Right renal pelvis (tissue), 4 donors: ENCODE data around the gene GNG13. TPM values are rescaled to one million over a fixed set of nuclear protein-coding genes. Genes with fewer than 3 reads are reported as not detected.

Experiments used
- DNase-seq, 4 donors: peaks; one replicate each; pipeline ENCODE4 v3.0.0-alpha.2; 2013; ENCODE audit warnings: low read depth in 4 of 4, low spot score in 3 of 4, missing footprints in 1 of 4
- polyA plus RNA-seq, 4 donors: library from polyadenylated mRNA; unstranded; fragments of 120-200 nt; gene quantifications; one replicate each; pipeline ENCODE4 v1.2.1, GENCODE V29; 2013; ENCODE audit not compliant: insufficient read length in 4 of 4

GNG13 gene
- polyA plus RNA-seq, 4 donors: 0.18 to 0.37 (median 0.36) TPM; not detected in 1

DNA sequence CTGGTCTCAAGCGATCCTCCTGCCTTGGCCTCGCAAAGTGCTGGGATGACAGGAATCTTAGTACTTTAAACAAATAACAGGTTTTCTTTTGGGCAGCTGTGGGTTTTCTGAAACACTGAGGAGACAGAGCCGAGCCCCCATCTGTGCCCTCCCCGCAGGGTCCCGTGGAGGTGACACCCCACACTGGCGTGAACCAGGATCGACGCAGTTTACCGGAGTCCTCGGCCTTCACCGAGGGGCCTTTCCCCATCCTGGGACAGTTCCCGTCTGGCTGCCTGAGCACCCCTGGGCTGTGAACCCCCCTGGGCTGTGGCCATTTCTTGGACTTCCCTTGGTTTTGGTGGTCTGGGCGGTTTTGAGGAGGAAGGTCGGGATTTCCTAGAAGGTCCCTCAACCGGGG is 15.3 kb upstream of the GNG13 start:
- DNase-seq: no peak

DNA sequence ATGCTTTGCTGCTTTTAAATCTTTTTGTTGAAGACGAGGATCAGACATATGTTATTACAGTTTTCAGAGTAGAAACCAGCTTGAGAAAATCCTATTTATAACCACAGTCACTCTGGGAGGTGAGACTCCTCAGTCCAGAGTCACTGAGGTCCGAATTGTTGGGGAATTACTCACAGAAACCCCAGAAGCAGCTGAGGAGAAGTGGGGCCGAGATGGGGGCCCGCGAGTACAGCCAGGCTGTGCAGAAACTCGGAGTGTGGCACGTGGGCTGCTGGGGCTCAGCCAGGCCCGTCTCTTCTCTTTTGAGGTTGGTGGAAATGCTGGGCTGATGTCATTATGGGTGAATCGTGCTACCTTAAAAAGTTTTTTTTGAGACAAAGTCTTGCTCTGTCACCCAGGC is 14.4 kb upstream of the GNG13 start:
- DNase-seq: no peak

DNA sequence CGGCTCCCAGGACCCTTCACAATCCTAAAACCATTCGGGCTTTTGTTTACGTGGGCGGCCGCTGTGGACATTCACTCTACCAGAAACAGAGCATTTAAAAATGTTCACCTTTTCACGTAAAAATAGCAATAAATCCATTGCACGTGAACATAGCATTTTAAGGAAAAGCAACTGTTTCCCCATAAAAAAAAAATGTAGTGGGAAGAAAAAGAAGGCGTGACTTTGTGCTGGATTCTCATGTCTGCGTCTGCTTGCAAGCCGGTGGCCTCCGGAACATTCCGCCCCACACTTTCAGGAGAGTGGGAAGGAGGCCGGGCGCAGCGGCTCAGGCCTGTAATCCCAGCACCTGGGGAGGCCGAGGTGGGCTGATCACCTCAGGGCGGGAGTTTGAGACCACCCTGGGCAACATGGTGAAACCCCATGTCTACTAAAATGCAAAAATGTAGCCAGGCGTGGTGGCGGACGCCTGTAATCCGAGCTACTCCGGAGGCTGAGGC is 13.4 kb upstream of the GNG13 start:
- no peak for DNase-seq

DNA sequence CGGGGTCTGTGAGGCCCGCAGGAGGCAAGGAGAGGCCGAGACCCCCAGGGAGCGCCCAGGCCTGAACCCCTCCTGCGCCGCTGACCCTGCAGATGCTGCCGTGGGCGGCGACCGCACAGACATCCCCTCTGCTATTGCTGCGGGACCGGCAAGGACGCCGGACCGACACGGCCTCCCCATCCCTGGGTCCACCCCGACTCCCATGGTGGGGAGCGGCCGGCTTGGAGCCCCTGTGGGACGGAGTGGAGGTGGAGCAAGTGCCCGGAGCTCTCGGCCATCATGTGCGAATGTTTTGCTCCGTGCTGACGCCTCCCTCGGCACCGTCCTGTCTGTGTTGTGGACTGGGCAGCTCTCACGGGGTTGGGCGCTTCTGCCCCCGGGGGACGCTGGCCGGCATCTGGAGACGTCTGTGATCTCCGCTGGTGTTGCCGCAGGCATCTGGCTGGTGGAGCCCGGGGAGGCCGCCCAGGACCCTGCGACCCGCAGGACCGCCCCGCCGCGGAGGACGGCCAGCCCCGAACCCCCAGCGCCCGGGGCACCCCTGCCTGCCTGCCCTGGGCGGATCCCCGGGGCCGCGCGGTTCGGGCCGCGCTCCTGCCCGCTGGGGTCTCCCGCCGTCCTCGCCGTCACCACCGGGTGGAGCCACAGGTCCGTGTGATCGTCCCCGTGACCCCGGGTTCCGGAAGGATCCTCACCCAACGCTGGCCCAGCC is 12.8 kb upstream of the GNG13 start:
- DNase-seq: no peak

GRCh38 chr16:808085-808386 is 7.5 kb upstream of the GNG13 start:
- no peak for DNase-seq

DNA sequence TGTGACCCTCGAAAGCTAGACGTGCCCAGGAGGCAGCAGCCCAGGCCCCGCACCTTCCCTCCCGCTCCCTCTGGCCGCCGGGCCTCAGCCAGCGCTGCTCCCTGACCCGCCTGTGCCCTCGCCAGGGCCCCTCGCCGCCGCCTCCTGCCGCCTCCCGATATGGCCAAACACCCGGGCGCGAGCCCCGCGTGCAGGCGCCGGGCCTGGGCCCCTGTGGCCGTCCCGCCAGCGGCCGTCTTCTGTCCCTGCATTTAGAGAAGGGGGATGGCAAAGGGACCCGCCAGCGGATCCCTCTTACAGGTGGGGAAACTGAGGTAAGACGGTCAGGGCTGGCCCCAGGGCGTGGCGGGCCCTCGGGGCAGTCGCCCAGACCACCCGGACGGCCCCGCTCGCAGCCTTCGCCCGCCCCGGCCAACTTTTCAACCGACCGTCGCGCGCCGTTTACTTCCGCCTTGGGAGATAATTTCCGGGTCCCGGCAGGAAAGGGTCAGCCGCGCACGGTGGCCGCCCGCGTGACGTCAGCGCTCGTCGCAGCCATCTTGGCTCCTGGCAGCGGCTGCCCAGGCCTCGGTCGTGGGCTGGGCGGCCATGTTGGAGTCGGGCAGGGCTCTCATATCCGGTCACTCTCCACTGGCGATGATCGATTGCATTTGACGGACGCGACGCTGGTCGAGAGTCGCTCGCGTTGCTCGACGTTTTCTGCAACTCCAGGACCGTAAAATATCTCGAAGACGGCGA is 7.0 kb upstream of the GNG13 start:
- DNase-seq: peak; percentile 68 to 87 (median 80)

DNA sequence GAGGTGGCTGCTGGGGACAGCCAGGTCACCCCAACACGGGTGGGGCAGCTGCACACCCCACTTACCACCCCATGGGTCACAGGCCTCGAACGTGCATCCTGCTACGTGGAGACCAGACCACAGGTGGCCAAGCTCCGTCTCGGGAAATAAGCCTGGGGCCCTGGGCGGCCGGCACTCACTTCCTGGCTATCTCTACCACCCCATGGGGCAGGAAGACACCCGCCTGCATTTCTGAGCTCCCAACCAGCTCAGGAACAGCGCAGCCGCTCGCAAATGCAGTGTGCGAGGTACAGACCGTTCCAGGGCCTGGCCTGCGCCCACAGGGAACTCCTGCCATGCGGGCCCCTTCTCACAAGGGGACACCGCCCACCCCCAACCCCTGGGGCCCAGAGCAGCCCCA is 4.9 kb upstream of the GNG13 start:
- DNase-seq: no peak

GRCh38 chr16:804193-805048 is 3.9 kb upstream of the GNG13 start:
- DNase-seq: no peak

DNA sequence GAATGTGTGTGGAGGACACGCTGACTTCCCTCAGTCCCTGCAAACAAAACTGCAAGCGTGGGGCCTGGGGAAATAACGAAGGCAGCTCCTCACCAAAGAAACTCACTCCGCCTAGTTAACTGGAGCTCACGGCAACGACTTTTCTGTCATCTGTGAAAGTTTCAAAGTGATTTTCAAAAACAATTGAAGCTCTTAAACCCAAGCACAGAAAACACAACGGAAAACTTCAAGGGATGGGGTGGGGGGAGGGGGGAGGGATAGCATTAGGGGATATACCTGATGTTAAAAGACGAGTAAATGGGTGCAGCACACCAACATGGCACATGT is 3.2 kb upstream of the GNG13 start:
- DNase-seq: no peak

GRCh38 chr16:802914-803753 is 2.6 kb upstream of the GNG13 start:
- no peak for DNase-seq

- DNase-seq: no peak
These were observed 1.9 kb upstream of the GNG13 start for GRCh38 chr16:802461-802860.

GRCh38 chr16:801584-802363 is 1.2 kb upstream of the GNG13 start:
- DNase-seq: no peak

DNA sequence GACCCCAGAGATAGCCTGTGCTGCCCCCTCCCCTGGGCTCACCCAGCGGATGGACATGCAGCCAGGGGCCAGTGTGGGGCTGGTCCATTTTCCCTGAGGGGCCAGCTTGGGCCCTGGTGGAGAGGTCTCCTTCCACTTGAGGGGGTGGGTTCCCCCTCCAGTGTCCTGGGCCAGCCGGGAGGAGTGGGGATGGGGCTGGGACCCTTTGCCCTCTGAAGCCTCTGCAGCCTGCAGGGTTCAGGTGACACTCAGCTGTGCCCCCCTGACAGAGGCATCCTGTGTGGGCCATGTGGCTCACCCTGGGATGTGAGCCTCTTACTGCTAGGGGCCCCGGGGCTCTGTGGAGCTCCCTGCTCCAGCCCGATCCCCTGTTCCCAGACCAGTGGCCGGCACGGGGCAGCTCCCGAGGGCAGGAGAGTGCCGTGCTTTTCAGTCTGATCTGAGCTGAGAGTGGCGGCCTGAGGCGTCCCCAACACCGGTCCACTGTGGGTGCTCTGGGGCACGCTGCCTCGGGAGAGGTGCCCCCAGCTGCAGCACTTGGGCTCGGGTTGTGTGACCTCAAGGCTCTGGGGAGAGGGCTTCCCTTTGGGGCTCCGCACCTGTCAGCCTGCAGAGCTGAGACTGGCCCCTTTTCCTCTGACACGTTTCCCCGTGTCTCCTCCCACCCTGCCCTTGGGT is 439 bp upstream of the GNG13 start:
- no peak for DNase-seq

DNA sequence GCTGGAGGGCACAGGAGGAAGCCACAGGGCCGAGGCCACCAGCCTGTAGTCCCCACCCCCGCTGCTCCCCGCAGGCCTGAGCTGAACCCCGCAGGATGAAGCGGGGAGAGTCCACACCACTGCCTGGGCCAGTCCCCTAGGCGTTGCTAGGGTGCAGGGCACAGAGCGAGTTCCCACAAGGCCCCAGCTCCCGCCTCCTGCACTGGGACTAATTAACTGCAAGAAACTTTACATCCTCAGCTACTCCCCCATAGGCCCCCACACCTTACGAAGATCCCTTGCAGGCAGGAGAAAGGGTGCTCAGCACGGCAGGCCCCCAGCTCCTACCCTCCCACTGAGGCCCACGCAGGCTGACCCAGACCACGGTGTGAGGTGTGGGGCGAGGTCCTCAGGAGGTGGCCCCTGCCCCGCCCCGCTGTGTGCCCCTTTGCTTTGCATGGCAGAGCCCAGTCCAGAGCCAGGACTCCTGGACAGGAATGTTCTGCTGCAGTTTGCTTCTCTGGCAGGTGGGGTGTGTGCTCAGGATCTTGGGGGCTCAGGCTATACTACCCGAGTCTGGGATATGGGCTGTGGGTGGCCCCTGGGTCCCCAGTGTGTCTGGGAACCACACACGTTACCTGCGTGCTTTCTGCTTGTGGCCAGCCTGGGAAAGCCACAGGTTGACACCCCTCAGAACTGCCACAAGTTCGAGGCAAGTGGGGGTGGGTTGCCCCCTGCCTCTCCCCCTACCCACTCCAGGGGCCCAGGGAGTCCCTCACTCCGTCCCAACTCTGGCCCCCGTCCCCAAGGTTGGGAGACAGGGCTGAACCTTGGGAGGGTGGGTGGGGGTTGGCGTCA is 1.2 kb downstream of the GNG13 start:
- DNase-seq: no peak

- no peak for DNase-seq
These were observed 1.9 kb downstream of the GNG13 start for GRCh38 chr16:798666-799065.

DNA sequence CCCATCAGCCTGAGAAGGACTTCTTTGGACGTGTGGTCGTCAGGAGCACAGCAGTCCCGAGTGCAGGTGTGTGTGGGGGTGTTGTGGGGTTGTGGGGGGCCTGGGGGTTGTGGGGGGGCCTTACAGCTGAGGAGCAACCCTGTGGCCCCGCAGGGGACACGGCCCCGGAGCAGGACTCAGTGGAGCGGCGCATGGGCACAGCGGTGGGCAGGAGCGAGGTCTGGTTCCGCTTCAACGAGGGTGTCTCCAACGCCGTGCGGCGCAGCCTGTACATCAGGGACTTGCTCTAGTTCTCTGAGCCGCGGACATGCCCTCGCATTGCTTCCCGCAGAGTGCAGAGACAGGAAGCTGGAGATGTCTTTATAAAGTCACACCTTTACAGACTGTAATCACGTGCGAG is 2.8 kb downstream of the GNG13 start:
- DNase-seq: no peak

DNA sequence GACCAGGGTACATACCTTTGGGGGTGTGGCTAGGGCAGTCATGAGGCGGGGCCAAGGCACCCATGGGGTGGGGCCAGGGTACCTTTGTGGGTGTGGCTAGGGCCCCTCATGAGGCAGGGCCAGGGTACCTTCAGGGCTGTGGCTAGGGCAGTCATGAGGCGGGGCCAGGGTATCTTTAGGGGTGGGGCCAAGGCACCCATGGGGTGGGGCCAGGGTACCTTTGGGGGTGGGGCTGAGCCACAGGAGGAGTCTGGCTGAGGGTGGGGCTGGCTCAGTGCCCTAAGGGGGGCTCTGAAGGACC is 3.5 kb downstream of the GNG13 start:
- DNase-seq: no peak

GRCh38 chr16:796296-797119 is 4.0 kb downstream of the GNG13 start:
- no peak for DNase-seq
